Measurements from ENCODE around the gene SMURF1.

The SMURF1 gene

DNA sequence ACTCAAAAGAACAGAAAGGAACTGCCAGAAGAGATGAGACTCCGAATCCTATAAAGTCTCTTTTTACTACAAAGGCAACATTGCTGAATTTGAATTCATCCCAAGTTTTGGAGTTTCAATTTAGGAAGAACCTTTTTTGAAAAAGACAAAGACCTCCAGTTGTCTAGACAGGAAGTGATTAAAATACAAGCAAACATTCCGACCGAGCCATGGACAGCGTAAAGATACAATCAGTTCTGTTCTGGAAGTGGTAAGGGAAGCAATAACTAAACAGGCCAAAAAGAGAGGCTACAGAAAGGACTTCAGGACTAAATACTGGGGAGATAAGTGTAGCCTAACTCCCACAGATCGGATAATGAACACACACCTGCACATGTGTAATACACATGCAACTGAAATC, 101.0 kb downstream of the SMURF1 start:
- DNase-seq: no peak

- no peak for DNase-seq
Measured at GRCh38 chr7:99041526-99041925, 102.4 kb downstream of the SMURF1 start.

- peak; percentile 83 for DNase-seq
Measured at GRCh38 chr7:99040104-99040958, 103.6 kb downstream of the SMURF1 start.

GRCh38 chr7:99039384-99039891, 104.5 kb downstream of the SMURF1 start:
- no peak for DNase-seq

GRCh38 chr7:99038086-99038855, 105.6 kb downstream of the SMURF1 start:
- DNase-seq: no peak

GRCh38 chr7:99037327-99037940, 106.5 kb downstream of the SMURF1 start:
- DNase-seq: no peak

GRCh38 chr7:99036546-99037111, 107.3 kb downstream of the SMURF1 start:
- peak; percentile 12 for DNase-seq

- no peak for DNase-seq
Measured at GRCh38 chr7:99035723-99036545, 108.0 kb downstream of the SMURF1 start.

DNA sequence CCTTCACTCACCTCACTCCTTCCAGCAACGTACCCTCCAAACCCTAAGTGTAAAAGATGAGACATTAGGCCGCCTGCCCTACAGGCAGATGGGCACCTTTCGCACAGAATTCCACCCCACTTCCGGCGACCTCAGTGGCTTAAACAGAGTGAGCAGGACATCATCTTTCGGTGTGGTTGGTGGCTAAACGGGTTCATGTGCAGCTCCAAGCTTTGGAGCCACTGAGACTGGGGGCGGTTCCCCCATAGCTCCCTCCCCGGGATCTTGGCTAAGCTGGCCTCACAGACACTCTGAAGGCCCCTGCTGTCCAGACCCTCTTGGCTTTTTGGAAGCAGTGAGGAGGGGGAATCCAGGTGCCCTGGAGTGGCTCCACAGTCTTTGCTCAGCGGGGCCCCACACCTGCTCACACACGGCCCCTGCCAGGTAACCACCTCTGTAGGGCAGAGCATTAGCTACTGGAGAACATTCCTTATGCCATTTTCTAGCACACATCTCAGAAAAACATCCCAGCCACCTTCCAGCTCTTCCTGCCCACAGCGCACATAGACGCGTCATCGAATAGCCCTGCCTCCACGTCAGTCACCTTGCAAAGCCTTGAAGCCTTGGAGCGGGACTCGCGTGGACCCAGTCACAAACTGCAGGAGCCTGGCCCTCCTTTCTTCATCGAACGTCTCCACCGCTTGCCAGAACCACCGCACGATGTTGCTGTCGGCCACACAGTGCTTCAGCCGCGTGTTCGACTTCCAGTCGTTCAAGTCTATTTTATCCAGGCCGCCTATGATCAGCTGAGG, 108.8 kb downstream of the SMURF1 start:
- no peak for DNase-seq

DNA sequence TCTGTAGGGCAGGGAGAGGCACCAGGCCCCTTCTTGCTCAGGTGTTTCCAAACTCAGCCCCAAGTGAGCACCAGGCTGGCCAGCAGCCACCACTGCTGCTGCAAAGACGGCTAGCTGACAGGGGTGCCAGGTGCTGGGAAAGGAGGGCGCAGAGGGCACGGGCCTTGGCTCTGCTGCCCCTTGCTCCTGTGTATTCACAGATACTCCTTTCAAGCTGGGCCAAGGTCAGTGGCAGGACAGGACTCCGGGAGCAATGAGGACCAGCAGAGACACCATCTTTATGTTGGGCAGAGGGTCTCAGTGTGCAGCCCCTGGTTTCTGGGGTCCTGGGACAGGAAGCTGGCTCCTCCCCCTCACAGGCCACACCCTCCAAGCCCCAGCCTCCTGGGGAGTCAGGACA, 110.1 kb downstream of the SMURF1 start:
- DNase-seq: no peak

- DNase-seq: no peak
Measured at GRCh38 chr7:99032928-99033327, 111.0 kb downstream of the SMURF1 start.

DNA sequence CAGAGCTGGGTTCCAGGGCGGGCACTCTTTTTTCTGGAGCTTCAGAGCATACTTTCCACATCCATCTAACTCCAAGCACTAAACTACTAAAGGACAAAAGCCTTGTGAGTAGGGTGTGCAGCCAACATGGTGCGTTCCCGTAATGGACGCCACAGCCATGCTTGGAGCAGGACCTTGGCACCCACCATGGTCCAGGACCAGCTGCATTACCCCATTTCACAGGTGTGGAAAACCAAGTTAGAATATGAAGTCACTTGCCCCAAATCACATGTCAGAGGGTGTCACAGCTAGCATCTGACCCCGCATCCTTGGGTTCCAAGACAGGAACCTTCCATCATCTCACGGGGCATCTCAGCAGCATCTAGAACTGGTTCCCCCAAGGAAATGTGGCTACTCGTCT, 112.4 kb downstream of the SMURF1 start:
- no peak for DNase-seq

- DNase-seq: no peak
Measured at GRCh38 chr7:99030951-99031350, 113.0 kb downstream of the SMURF1 start.

- no peak for DNase-seq
Measured at GRCh38 chr7:99030457-99030856, 113.5 kb downstream of the SMURF1 start.

DNA sequence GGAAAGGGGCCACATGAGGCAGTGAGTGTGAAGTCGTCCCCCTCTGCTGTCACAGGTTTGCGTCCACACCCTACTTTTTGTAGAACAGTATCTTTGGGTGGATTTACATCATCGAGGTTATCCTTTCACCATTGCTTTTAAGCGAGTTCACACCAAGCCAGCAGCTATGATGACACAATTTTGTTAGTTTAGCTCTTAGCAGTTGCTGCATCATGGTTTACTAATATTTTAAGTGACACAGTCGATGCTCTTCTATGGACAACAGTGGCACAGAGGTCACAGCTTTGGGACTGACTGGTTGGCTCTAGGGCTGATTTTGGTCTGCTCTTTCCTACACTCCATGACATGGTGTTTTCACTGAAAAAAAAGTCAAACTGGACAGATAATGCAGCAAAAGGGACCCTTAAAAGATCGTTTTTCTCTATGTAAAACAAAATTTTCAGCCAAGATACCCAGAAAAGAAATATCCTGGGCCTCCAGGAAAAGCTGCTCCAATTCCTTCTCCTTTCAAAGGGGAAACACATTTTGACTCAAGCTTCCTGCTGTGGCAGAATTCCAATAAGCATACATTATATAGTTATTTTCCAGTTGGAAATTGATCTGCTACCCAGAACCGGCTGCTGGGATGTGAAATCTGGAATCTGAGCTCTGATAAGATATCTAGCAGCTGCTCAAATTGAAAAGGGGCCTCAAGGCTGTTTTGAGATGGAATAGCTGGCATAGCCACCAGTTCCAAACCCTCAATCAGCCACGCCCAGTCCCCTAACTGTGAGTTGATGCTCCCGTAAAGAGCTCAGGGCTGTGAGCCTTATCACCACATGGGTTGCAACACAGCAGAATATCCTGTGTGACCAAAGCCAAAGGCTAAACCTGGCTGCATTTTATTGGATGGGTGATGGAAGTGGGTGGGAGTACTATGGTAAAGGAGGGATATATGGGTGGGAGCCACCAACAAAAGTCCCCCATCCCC, 114.2 kb downstream of the SMURF1 start:
- no peak for DNase-seq

- no peak for DNase-seq
Measured at GRCh38 chr7:99028261-99028973, 115.5 kb downstream of the SMURF1 start.

DNA sequence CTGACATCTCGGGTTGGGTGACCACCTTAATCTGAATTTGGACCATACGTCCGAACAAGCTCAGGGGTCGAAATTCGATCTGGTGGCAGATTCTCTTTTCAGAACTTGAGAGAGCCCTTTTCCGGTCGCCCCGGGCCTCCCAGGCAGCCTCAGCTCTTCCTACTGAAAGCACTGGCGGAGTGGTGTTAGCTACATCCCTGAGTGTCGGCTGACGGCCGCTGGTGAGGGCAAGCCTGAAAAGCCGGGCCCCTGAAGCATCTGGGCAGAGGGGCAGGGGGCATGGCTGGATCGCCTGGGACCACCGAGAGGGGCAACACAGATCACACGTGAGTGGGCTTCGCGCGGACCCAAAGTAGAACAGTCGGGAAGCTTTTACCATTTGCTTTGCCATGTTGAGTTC, 116.1 kb downstream of the SMURF1 start:
- no peak for DNase-seq

DNA sequence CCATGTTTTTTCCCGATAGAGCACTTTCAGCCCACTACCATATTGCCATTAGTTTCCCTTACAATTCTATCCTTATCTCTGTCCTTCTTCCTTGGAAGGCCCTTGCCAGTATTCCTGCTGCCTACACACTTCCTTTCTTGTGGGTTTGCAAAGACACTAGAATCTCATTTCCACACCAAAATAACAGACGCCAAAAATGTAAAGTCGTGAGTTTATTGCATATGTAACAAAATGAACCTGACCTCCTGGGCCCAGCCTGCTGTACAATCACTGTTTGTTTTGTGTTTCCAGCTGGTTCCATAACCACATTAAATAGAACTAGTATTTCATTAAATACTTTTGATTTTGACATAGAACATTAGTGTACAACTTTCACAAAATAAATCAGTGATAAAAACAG, 116.7 kb downstream of the SMURF1 start:
- no peak for DNase-seq

GRCh38 chr7:99024066-99024465, 119.8 kb downstream of the SMURF1 start:
- no peak for DNase-seq

All from EL (cell line).